GM19043 (cell line): ENCODE data around the gene SDF2.
A peak's percentile ranks its signal among the peaks of the same experiment; 100 is the strongest.
"Not testable (repeated sequence)": the region's sequence is repeated elsewhere in the genome, so short reads cannot be mapped to it uniquely, and the experiment has no call there.

ENCODE experiments used
- ATAC-seq: cut with Tn5 transposase; IDR thresholded peaks from one replicate; pipeline ENCODE4 v1.9.1; 2021; ENCODE audit warnings: low read depth; ENCODE audit not compliant: unreplicated experiment

SDF2 gene

GRCh38 chr17:28635506-28635905 lies 26.2 kb downstream of the SDF2 start:
- no peak for ATAC-seq

GRCh38 chr17:28634206-28634865 lies 27.4 kb downstream of the SDF2 start:
- ATAC-seq = no peak

GRCh38 chr17:28626818-28627217 lies 34.9 kb downstream of the SDF2 start:
- no peak for ATAC-seq

GRCh38 chr17:28624148-28624547 lies 37.6 kb downstream of the SDF2 start:
- no peak for ATAC-seq

- no peak for ATAC-seq
Measured at GRCh38 chr17:28623696-28624095, 38.0 kb downstream of the SDF2 start.

- no peak for ATAC-seq
Measured at GRCh38 chr17:28622186-28622585, 39.5 kb downstream of the SDF2 start.

GRCh38 chr17:28620010-28620409 lies 41.7 kb downstream of the SDF2 start:
- no peak for ATAC-seq

GRCh38 chr17:28618464-28618863 lies 43.2 kb downstream of the SDF2 start:
- no peak for ATAC-seq

GRCh38 chr17:28616281-28616680 lies 45.4 kb downstream of the SDF2 start:
- ATAC-seq = no peak

- ATAC-seq = no peak
Measured at GRCh38 chr17:28615260-28615940, 46.3 kb downstream of the SDF2 start.

- ATAC-seq = no peak
Measured at GRCh38 chr17:28613931-28614381, 47.8 kb downstream of the SDF2 start, which contains the start of gene RSKR. TSS of gene RSKR (minus strand) at chr17:28614185. CDS start at chr17:28614161, 24 bp downstream.

GRCh38 chr17:28612936-28613872 lies 48.5 kb downstream of the SDF2 start:
- ATAC-seq = no peak

GRCh38 chr17:28612531-28612930 lies 49.2 kb downstream of the SDF2 start:
- ATAC-seq = no peak

GRCh38 chr17:28610376-28610775 lies 51.3 kb downstream of the SDF2 start:
- no peak for ATAC-seq

GRCh38 chr17:28604031-28604430 lies 57.7 kb downstream of the SDF2 start:
- ATAC-seq = not testable (repeated sequence)

GRCh38 chr17:28599311-28600184 lies 62.2 kb downstream of the SDF2 start:
- ATAC-seq = peak; percentile 28

- peak; percentile 87 for ATAC-seq
Measured at GRCh38 chr17:28598799-28599310, 62.9 kb downstream of the SDF2 start, which contains the start of gene SPAG5. TSS of gene SPAG5 (minus strand) at chr17:28599025. CDS start at chr17:28598946, 79 bp downstream.

GRCh38 chr17:28598389-28598788 lies 63.3 kb downstream of the SDF2 start:
- ATAC-seq = no peak
